NCI-H524 (cell line): ENCODE results near the gene AP3M1.

Experiments used
- DNase-seq, 2 experiments: peaks; one replicate each; lab custom pipeline; 2025; lab: John Stamatoyannopoulos, UW

Gene AP3M1

DNA sequence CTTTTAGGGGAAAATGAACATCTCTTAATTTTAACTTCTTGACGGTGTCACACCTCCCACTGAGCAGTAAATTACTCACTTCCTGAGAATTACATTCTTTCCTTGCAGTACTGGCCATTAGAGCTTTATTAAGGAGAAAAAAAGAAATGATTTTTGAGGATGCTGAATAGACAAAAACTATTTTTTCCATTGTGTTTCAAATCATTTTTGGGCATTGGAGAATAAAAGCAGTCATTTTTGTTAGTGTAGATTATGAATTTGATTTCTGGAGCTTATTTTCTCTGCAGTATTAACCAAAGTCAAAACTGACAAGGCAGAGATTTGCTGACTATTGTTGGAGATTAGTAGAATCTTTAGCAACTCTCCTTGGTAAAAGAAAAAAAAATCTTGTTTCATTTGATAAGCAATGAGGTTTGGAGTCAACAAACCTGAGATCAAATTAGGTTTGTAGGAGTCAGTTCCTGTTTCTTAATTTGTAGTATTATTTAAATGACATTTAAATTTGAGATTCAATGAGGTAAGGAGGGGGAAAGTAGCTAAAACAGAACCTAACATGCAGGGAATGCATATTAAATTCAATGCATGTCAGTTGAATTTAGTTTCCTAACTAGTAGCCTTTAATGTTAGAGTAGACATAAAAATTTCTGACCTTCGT lies 70.6 kb downstream of the AP3M1 start:
- no peak for DNase-seq

DNA sequence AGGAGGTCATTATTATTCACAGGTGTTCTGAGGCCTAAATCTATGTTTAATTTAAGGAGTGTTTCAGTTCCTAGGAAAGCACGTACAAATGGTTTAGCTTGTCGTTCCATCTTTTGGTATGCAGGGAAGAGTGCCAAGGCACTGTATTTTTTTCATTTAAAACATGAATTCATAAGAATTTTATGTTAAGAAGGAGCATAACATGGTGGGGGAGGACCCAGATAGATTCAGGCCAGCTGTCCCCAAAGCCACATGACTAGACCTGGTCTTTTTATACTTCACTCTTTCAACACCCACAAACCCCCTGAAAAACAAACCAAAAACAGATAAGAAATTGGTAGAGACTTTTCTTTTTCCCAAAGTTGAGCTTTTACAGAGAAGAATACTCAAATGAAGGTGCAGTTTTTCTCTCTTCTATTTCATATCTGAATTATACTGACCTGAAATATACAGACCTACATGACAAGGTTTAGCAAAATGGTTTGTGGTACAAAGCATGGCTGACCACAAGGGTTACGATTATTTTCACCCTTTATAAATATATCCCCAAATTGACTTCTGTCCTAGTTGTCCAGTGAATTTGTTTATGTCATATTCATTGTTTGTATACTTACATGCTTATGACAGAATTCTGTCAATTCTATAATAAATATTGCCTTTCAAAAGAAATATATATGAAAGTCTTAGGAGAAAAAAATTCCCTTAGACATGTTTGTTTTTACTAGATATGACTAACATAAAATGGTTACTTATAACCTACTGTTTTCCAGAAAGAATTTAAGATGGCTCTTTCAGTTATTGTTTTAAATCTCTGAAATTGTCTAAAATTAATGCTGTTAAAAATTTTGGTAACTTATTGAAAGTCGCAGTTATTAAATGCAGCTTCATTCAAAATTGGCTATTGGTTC lies 71.3 kb downstream of the AP3M1 start:
- no peak for DNase-seq

DNA sequence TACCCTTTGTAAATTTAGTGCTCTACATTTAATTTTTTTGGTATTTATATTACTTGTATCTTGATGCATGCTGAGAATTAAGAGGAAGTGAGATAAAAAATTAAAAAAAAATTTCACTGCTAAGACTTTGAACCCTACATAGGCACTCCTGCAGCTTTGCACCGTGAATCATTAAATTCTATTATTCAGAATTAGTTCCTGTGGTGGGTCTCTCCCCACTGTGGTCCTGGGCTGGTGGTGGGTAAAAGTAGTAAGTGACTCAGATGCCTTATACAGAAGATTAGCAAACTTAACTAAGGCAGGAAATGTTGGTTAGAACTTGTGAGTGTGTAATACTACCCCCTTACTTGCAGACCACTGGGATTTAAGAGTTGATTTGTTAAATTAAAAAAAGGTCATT lies 72.6 kb downstream of the AP3M1 start:
- DNase-seq: no peak

DNA sequence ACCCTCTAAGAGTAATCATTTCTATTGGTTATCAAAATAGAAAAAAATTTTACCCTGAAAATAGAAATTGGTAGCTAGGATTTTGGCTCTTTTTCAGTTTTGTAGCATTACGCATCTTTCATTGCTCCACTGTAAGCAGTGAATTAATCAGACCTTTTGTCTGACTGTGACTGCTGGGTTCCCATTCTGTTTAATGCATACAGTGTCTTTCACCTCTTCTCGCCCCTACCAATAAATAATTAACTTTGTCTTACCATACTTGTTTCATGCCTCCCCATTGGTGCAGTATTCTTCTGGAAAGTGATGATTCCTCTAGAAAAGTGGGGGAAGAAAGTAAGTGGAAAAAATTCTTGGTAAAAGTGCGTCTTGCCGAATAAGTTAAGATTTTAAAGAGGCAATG lies 73.2 kb downstream of the AP3M1 start:
- no peak for DNase-seq

DNA sequence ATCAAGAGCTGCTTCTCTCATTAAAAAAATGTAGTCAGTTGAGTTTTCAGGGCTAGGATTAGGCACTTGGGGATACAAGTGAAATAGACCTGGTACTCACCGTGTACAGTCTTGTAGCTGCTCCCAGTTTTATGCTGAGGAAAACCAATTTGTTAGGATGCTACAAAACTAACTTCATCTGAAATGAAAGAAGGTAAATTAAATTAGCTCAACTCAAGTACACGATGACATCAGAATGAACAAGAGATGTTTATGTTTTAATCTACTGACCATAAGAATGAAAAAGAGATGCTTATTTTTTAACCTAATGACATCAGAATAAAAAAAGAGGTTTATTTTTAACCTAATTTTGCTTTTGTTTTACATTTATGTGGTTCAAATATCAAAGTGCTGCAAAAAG lies 73.7 kb downstream of the AP3M1 start:
- no peak for DNase-seq

DNA sequence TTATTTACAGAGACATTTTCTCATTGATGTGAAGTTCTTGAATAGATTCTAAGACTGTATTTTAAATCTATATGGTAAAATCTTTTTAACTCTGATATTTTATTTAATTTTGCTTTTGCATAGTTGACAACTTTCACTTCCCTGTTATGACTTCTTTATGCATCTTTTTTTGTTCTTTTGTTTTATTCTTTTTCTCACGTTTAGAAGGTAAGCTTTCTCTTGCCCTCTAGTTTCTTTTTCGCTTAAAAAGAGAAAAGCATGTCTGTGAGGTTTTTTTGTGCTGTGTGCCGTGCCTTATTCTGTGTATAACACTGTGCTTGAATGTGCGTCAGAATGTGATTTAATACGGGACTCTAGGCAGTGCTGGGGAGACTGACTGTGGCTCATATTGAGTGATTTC lies 74.7 kb downstream of the AP3M1 start:
- no peak for DNase-seq

DNA sequence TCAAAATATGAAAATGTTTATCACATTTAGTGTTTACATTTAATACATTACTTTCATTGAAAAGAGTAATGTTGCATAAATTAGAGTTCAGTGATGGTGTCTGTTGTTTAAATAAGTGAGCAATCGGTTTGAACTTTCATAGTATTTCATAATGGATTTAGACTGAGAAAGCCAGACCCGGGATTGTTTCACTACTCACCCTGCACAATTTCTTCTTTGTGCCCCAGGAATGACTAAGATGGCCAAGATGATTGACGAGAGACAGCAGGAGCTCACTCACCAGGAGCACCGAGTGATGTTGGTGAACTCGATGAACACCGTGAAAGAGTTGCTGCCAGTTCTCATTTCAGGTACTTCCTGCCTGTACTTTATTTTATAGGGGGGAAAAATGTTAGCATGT lies 78.1 kb downstream of the AP3M1 start:
- DNase-seq: no peak

DNA sequence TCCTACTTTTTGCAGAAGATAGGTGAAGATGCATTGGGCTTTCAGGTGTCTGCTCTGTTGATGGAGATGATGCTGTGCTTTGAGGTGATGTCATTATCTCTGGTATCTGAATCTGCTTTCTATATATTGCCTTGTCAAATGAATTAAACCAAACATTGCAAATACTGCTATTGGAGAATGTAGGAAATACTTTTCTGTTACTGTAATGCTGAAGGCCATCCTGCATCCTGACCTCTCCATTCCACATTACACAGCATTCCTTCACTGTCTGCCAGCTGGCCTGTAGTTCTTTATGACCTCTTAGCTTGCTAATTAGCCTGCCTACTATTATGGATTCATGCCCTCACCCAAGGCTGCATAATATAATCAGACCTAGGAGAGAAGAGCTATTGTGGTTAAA lies 79.5 kb downstream of the AP3M1 start:
- DNase-seq: no peak
